ENCODE measurements around the gene EP400. TPM values are rescaled to one million over a fixed set of nuclear protein-coding genes. Genes with fewer than 3 reads are reported as not detected.
"Not testable (repeated sequence)": the region's sequence is repeated elsewhere in the genome, so short reads cannot be mapped to it uniquely, and the experiment has no call there.

The EP400 gene
- total RNA-seq, 1 experiment from 2014 or later = 61.7 TPM

GRCh38 chr12:131961328-131961727, 11.6 kb downstream of the EP400 start:
- not testable (repeated sequence) for H3K18ac ChIP-seq (ENCODE audit: insufficient read length, low read depth, low read length); H2BK120ac ChIP-seq (ENCODE audit: low read depth, low read length, poor library complexity, severe bottlenecking); H3K27ac Mint-ChIP-seq; H2BK15ac ChIP-seq (ENCODE audit: low read depth, low read length); H2BK5ac ChIP-seq (ENCODE audit: insufficient read length, low read length); H3K56ac ChIP-seq (ENCODE audit: insufficient read length, low read depth, low read length); H2BK20ac ChIP-seq (ENCODE audit: low read depth, low read length, poor library complexity, severe bottlenecking); H4K5ac ChIP-seq (ENCODE audit: insufficient read length, low read depth, low read length); H4K20me1 ChIP-seq (ENCODE audit: control insufficient read depth, insufficient read depth, insufficient read length); H3K4me2 ChIP-seq (ENCODE audit: insufficient read depth, insufficient read length, low read length); H3K9me3 Mint-ChIP-seq; DNase-seq; H3K27me3 Mint-ChIP-seq (ENCODE audit: low read depth); H3K79me2 ChIP-seq (ENCODE audit: insufficient read depth, low read length); H2BK12ac ChIP-seq (ENCODE audit: insufficient read length, low read depth, low read length); H3K4ac ChIP-seq (ENCODE audit: low read depth, low read length); H3K4me1 ChIP-seq (ENCODE audit: insufficient read depth, low read length); H3K9me3 ChIP-seq (ENCODE audit: control insufficient read depth, low read depth, low read length); H3K23ac ChIP-seq (ENCODE audit: insufficient read length, low read depth, low read length); H3K23me2 ChIP-seq (ENCODE audit: insufficient read length, low read depth, low read length, poor library complexity, severe bottlenecking); H4K8ac ChIP-seq (replicated peaks; ENCODE audit: insufficient read length, low read depth, low read length); H3T11ph ChIP-seq (ENCODE audit: low read length); H3K14ac ChIP-seq (ENCODE audit: insufficient read depth, low read length); H2AFZ ChIP-seq (ENCODE audit: low read length); H3K4me3 Mint-ChIP-seq; H2AK5ac ChIP-seq (ENCODE audit: insufficient read length, low read length); H3K27me3 ChIP-seq (ENCODE audit: insufficient read depth, low read length); H4K91ac ChIP-seq (ENCODE audit: insufficient read length, low read depth, low read length); H3K27ac ChIP-seq (ENCODE audit: insufficient read length, low read depth, low read length); H3K79me1 ChIP-seq (ENCODE audit: insufficient read depth, low read depth, low read length, poor library complexity, severe bottlenecking); H3K9ac ChIP-seq (ENCODE audit: extremely low read depth, insufficient read length, low read length)
- peaks cover 18 to 23% of the 10 kb centered on the region in 2 experiments for H3K4me1 Mint-ChIP-seq
- no CpG with 5 or more reads among the region's 20 CpGs for WGBS (ENCODE audit: extremely low coverage, insufficient read length, low lambda C conversion rate)
- H3K36me3 Mint-ChIP-seq (ENCODE audit: insufficient read depth in 1 of 3, low read depth in 3 of 3) = peaks cover 4 to 23% (median 18%) of the 10 kb centered on the region in 3 experiments; a peak in 6 of 7 replicates
